Mucosa of stomach (tissue), 1 donor: ENCODE data around the gene MAST3.

Experiments
- H3K27me3 ChIP-seq: one replicate; pipeline ENCODE4 v1.7.0; 2013; ENCODE audit warnings: mild to moderate bottlenecking, low read length; ENCODE audit not compliant: control insufficient read depth, insufficient read depth
- H3K36me3 ChIP-seq: one replicate; pipeline ENCODE4 v1.7.0; 2013; ENCODE audit warnings: low read length; ENCODE audit not compliant: control insufficient read depth, insufficient read depth
- H3K4me1 ChIP-seq: one replicate; pipeline ENCODE4 v1.7.0; 2013; ENCODE audit warnings: mild to moderate bottlenecking, low read length; ENCODE audit not compliant: control insufficient read depth, insufficient read depth
- H3K4me3 ChIP-seq: one replicate; pipeline ENCODE4 v1.7.0; 2013; ENCODE audit warnings: low read length
- H3K9ac ChIP-seq: one replicate; pipeline ENCODE4 v1.7.0; 2013; ENCODE audit warnings: mild to moderate bottlenecking, low read length, moderate library complexity
- H3K9me3 ChIP-seq: one replicate; pipeline ENCODE4 v1.7.0; 2013; ENCODE audit warnings: mild to moderate bottlenecking, low read length, moderate library complexity; ENCODE audit not compliant: control insufficient read depth
- donor health status: Pancreatic carcinoma.

The MAST3 gene

GRCh38 chr19:18147396-18147795, 49.8 kb downstream of the MAST3 start:
- peaks cover 7% of the 10 kb centered on the region for H3K4me1 ChIP-seq
- no peaks in the 10 kb centered on the region for H3K9me3 ChIP-seq
- no peak overlapping the region for H3K4me3 ChIP-seq
- H3K27me3 ChIP-seq: no peaks in the 10 kb centered on the region
- H3K9ac ChIP-seq: no peak overlapping the region
- peaks cover 20% of the 10 kb centered on the region for H3K36me3 ChIP-seq

DNA sequence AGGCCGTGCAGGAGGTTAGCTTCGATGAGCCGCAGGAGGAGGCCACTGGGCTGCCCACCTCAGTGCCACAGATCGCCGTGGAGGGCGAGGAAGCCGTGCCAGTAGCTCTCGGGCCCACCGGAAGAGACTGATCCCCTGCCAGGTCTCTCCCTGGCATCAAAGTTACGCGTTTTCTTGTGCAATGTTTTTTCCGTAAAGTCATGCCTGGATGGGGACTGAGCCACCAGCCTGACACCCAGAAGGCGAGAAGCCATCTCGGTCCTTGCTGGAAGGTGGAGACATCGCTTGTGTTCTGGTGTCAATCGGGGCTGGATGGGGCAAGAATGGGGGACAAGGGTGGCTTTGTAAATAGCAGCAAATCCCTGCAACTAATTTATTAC, 52.0 kb downstream of the MAST3 start:
- H3K36me3 ChIP-seq: peaks cover 11% of the 10 kb centered on the region
- no peak overlapping the region for H3K9ac ChIP-seq
- no peak overlapping the region for H3K4me3 ChIP-seq
- H3K27me3 ChIP-seq: no peaks in the 10 kb centered on the region
- H3K9me3 ChIP-seq: no peaks in the 10 kb centered on the region
- peaks cover 15% of the 10 kb centered on the region for H3K4me1 ChIP-seq

DNA sequence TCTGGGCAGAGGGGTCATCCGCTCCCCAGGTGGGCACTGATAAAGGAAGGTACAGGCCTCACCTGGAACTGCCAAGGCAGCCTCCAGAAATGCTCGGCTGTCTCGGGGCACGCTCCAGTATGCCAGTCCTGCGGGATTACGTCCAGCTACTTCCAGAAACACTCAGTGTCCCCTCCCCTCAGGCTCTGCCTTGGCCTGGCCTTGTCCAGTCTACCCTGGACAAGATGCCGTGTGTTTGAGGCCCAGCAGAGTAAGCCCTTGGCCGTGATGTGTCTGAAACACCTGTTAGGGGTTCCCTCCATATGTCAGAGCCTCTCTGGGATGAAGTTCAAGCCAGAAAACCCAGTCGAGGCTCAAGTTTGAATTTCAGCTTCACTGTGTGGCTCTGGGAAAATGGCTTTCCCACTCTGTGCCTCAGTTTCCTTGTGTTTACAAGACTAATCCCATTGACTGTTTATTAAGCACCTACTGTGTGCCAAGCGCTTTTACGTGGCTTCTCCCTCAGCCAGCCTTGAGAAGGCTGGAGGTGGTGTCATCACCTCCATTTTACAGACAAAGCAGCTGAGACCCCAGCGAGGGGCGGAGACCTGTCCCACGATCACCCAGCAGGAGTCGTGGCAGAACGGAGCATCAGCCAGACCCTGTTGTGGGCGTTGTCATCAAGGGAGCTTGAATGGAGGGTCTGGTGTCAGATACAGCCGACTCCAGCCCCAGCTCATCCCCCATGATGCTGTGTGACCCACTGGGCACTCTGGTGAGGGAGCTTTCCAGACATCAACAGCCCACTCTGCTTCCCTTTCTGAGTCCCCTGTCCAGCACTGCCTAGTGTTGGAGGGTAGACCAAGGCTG, 53.4 kb downstream of the MAST3 start:
- Histone ChIP-seq H3K4me3 (no peak overlapping the region), H3K9me3 (no peaks in the 10 kb centered on the region), H3K9ac (peak overlapping the region; percentile 85), H3K36me3 (no peaks in the 10 kb centered on the region), H3K27me3 (no peaks in the 10 kb centered on the region), H3K4me1 (peaks cover 28% of the 10 kb centered on the region)

GRCh38 chr19:18152442-18152816, 54.9 kb downstream of the MAST3 start:
- Histone ChIP-seq H3K4me3 (peak overlapping the region; percentile 66), H3K9ac (peak overlapping the region; percentile 85), H3K4me1 (peaks cover 43% of the 10 kb centered on the region), H3K36me3 (no peaks in the 10 kb centered on the region), H3K9me3 (no peaks in the 10 kb centered on the region), H3K27me3 (no peaks in the 10 kb centered on the region)

GRCh38 chr19:18152817-18153555, 55.4 kb downstream of the MAST3 start, which contains the start of gene PIK3R2:
TSS of gene PIK3R2 (plus strand) at chr19:18153163. CDS start at chr19:18155880, 2,717 bp downstream.
- no peaks in the 10 kb centered on the region for H3K36me3 ChIP-seq
- H3K9ac ChIP-seq: peak within 1 kb of the TSS; percentile 86
- H3K27me3 ChIP-seq: no peaks in the 10 kb centered on the region
- no peaks in the 10 kb centered on the region for H3K9me3 ChIP-seq
- peak within 1 kb of the TSS; percentile 66 for H3K4me3 ChIP-seq
- peaks cover 47% of the 10 kb centered on the region for H3K4me1 ChIP-seq

DNA sequence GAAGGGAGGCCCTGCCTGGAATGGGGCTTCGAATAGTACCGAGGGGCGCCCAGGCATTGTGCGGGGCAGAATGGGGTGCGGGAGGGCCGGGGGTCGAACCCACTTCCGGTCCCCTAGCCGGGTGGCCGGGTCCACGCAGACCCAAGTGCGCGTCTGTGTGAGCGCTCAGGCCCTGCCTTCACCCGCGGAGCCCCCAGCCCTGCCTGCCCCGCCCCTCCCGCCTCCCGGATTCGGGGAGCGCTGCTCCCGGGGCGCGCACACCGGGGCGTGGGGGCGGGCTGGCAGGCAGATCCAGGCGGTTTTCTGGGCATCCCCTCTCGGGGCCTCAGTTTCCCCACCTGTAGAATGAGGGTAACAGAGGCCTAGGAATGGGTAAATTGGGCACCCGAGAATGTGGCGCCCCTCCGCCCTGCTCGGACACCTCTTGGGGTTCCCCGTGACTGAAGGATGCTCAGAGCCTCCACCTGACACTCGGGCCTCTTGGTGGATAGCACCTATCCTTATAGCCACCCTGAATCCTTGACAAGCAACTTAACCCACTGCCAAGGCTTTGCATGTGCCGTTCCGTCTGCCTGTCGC, 56.1 kb downstream of the MAST3 start:
- Histone ChIP-seq H3K27me3 (no peaks in the 10 kb centered on the region), H3K9ac (peak overlapping the region; percentile 86), H3K4me1 (peaks cover 47% of the 10 kb centered on the region), H3K36me3 (no peaks in the 10 kb centered on the region), H3K4me3 (peak overlapping the region; percentile 55), H3K9me3 (no peaks in the 10 kb centered on the region)

- H3K9me3 ChIP-seq: no peaks in the 10 kb centered on the region
- peak overlapping the region; percentile 23 for H3K9ac ChIP-seq
- no peaks in the 10 kb centered on the region for H3K36me3 ChIP-seq
- peaks cover 49% of the 10 kb centered on the region for H3K4me1 ChIP-seq
- H3K4me3 ChIP-seq: no peak overlapping the region
- no peaks in the 10 kb centered on the region for H3K27me3 ChIP-seq
Observed at GRCh38 chr19:18155095-18156087, 57.8 kb downstream of the MAST3 start.

GRCh38 chr19:18156268-18156667, 58.7 kb downstream of the MAST3 start:
- H3K4me1 ChIP-seq: peaks cover 55% of the 10 kb centered on the region

DNA sequence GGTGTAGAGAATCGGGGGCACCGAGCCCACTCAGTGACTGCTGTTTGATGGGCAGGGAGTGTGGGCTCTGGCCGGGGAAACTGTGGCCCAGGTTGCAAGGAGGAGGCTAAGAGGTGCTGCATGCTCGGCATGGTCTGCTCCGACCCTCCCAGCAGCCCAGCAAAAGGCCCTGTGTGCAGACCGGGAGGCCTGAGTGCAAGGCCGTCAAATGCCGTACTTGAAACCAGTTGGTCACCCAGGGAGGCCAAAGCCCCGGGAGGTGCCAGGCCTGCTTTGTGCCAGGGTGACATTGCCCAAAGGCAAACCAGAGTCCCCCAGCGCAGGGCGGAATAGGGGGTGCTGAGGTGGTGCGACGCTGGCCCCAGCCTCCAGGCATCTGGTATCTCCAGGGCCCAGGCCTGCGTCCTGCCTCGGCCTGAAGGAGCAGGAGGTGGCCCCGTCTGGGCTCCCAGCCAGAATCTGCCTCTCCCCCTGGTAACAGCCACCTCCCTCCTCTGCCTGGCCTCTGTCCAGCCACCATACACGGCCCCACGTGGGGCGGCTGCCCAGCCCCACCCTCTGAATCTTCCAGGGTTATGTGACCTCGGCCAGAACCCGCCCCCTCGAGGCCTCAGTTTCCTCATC, 59.4 kb downstream of the MAST3 start:
- Histone ChIP-seq H3K36me3 (no peaks in the 10 kb centered on the region), H3K4me1 (peaks cover 49% of the 10 kb centered on the region), H3K27me3 (no peaks in the 10 kb centered on the region), H3K9me3 (no peaks in the 10 kb centered on the region), H3K4me3 (no peak overlapping the region), H3K9ac (peak overlapping the region; percentile 55)

More at GRCh38 chr19:18156268-18156667, 58.7 kb downstream of the MAST3 start:
- Histone ChIP-seq H3K27me3 (no peaks in the 10 kb centered on the region), H3K9me3 (no peaks in the 10 kb centered on the region), H3K9ac (peak overlapping the region; percentile 23), H3K36me3 (no peaks in the 10 kb centered on the region), H3K4me3 (no peak overlapping the region)

DNA sequence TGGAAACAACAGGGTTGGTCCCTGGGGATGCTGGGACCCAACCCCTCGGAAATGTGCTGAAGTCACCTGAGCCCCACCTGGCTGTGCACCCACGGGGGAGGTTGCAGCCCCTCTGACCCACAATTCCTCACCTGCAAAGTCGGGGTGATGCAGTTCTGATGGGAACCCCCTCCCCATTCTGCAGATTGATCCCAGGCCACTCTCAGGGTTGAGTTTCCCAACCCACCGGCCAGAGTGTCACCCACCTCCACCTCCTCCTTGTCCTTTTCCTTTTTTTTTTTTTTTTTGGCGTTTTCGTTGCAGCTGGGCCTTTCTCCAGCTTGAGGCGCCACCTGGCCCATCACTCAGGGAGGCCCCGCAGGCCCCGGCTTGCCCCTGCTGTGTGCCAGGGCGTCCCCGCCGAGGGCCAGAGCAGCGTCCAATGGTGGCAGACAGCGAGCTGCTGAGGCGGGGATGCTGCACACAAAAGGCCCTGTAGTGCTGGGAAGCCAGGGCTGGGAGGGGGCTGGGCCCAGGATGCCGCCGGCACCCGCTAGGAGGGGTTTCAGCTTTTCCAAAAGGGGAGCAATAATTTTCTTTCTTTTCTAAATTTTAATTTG, 60.0 kb downstream of the MAST3 start:
- Histone ChIP-seq H3K27me3 (no peaks in the 10 kb centered on the region), H3K4me3 (no peak overlapping the region), H3K9me3 (no peaks in the 10 kb centered on the region), H3K36me3 (no peaks in the 10 kb centered on the region), H3K4me1 (peaks cover 48% of the 10 kb centered on the region), H3K9ac (peak overlapping the region; percentile 55)

DNA sequence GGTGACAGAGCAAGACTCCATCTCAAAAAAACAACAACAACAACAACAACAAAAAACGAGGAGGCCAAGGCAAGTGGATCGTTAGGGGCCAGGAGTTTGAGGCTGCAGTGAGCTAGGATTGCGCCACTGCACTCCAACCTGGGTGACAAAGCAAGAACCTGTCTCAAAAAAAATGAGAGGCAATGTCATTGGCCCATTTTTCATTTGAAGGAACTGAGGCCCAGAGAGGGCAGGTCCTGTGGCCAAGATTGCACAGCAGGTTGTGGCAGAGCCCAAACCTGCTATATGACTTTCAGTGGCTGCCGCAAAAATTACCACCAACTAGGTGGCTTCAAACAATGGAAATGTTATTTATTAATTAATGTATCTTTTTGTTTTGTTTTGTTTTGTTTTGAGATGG, 60.9 kb downstream of the MAST3 start:
- Histone ChIP-seq H3K9ac (no peak overlapping the region), H3K9me3 (no peaks in the 10 kb centered on the region), H3K36me3 (no peaks in the 10 kb centered on the region), H3K4me1 (peaks cover 48% of the 10 kb centered on the region), H3K27me3 (no peaks in the 10 kb centered on the region), H3K4me3 (no peak overlapping the region)
